IMR-90 (cell line): ENCODE data around the gene KCNMA1. TPM values are rescaled to one million over a fixed set of nuclear protein-coding genes. Genes with fewer than 3 reads are reported as not detected.

Experiments used
- ATAC-seq: fragments of 200-7000 bp; cut with Tn5 transposase; 2 replicates; pipeline ENCODE4 v1.9.1; 2020; ENCODE audit warnings: low read depth, mild to moderate bottlenecking, moderate library complexity
- BruUV-seq: library from RNA; stranded (reverse); fragments of 400-500 nt; replicated peaks from 2 replicates; lab custom pipeline; 2021; lab: Mats Ljungman, UMichigan
- CTCF ChIA-PET: fragments of 300-600 bp; formaldehyde crosslinking; extraction: SDS; loops from one replicate; lab custom pipeline; 2021; ENCODE audit warnings: antibody characterized with exemption; lab: Yijun Ruan, JAX
- POLR2A ChIA-PET: fragments of 300-600 bp; sonication (Branson Sonifier 250); formaldehyde crosslinking; loops from one replicate; lab custom pipeline; 2022; ENCODE audit warnings: antibody characterized with exemption; ENCODE audit not compliant: unreplicated experiment; lab: Charles Lee
- DNase-seq: peaks from one replicate; pipeline ENCODE4 v3.0.0; 2013
- H2AFZ ChIP-seq: replicated peaks from 2 replicates; pipeline ENCODE3; 2013; ENCODE audit warnings: low read length, mild to moderate bottlenecking; ENCODE audit not compliant: poor library complexity
- H2AK5ac ChIP-seq: 2 replicates; pipeline ENCODE4 v1.6.1; 2013; ENCODE audit warnings: low read depth, low read length, inconsistent platforms
- H2AK9ac ChIP-seq: replicated peaks from 2 replicates; pipeline ENCODE3; 2013; ENCODE audit warnings: mild to moderate bottlenecking, low read depth, low read length, moderate library complexity; ENCODE audit not compliant: poor library complexity
- H2BK120ac ChIP-seq: 2 replicates; pipeline ENCODE4 v1.6.1; 2013; ENCODE audit warnings: low read depth, low read length, inconsistent platforms
- H2BK15ac ChIP-seq: 3 replicates; pipeline ENCODE4 v1.6.1; 2013; ENCODE audit warnings: low read depth, low read length, inconsistent platforms
- H2BK20ac ChIP-seq: 2 replicates; pipeline ENCODE4 v1.6.1; 2013; ENCODE audit warnings: low read depth, mild to moderate bottlenecking, inconsistent platforms, low read length, moderate library complexity
- H2BK5ac ChIP-seq: 2 replicates; pipeline ENCODE4 v1.6.1; 2013; ENCODE audit warnings: mild to moderate bottlenecking, low read depth, low read length, inconsistent platforms; ENCODE audit not compliant: poor library complexity, severe bottlenecking
- H3K14ac ChIP-seq: replicated peaks from 2 replicates; pipeline ENCODE4 v1.6.1; 2013; ENCODE audit warnings: low read depth, low read length, inconsistent platforms
- H3K18ac ChIP-seq: 2 replicates; pipeline ENCODE4 v1.6.1; 2013; ENCODE audit warnings: low read depth, low read length, control low read depth
- H3K23ac ChIP-seq: 2 replicates; pipeline ENCODE4 v1.6.1; 2013; ENCODE audit warnings: low read depth, low read length, inconsistent platforms
- H3K27ac ChIP-seq: 2 replicates; pipeline ENCODE4 v1.5.1; 2013; ENCODE audit warnings: mild to moderate bottlenecking, control low read depth, low read length; ENCODE audit not compliant: insufficient read depth
- H3K27me3 ChIP-seq: 2 replicates; pipeline ENCODE4 v1.6.1; 2013; ENCODE audit warnings: low read length; ENCODE audit not compliant: control insufficient read depth, insufficient read depth
- H3K36me3 ChIP-seq: 2 replicates; pipeline ENCODE4 v1.6.1; 2013; ENCODE audit warnings: low read length, mixed read lengths; ENCODE audit not compliant: control insufficient read depth, insufficient read depth
- H3K4ac ChIP-seq: 2 replicates; pipeline ENCODE4 v1.6.1; 2013; ENCODE audit warnings: low read depth, low read length, inconsistent platforms
- H3K4me1 ChIP-seq: 2 replicates; pipeline ENCODE4 v1.6.1; 2013; ENCODE audit warnings: low read length, mixed read lengths; ENCODE audit not compliant: control insufficient read depth, insufficient read depth
- H3K4me2 ChIP-seq: 2 replicates; pipeline ENCODE4 v1.6.1; 2013; ENCODE audit warnings: low read depth, mild to moderate bottlenecking, control low read depth, low read length, moderate library complexity
- H3K4me3 ChIP-seq: 2 replicates; pipeline ENCODE4 v1.5.1; 2013; ENCODE audit warnings: low read depth, mild to moderate bottlenecking, control low read depth, low read length, moderate library complexity; ENCODE audit not compliant: insufficient read depth
- H3K56ac ChIP-seq: 2 replicates; pipeline ENCODE4 v1.6.1; 2013; ENCODE audit warnings: low read length, inconsistent platforms; ENCODE audit not compliant: insufficient read depth; ENCODE audit errors: extremely low read depth
- H3K79me1 ChIP-seq, 2 experiments: 2 replicates each; pipeline ENCODE4 v1.6.1; 2013; ENCODE audit warnings: low read length in 2 of 2, inconsistent platforms in 1 of 2, low read depth in 1 of 2
- H3K9ac ChIP-seq: 2 replicates; pipeline ENCODE4 v1.6.1; 2013; ENCODE audit warnings: low read depth, low read length, control low read depth
- H3K9me1 ChIP-seq: 2 replicates; pipeline ENCODE4 v1.6.1; 2013; ENCODE audit warnings: low read length, inconsistent platforms; ENCODE audit not compliant: insufficient read depth
- H3K9me3 ChIP-seq: 2 replicates; pipeline ENCODE4 v1.6.1; 2013; ENCODE audit warnings: low read length; ENCODE audit not compliant: control insufficient read depth, insufficient read depth
- H4K20me1 ChIP-seq: 2 replicates; pipeline ENCODE4 v1.6.1; 2013; ENCODE audit warnings: low read length, inconsistent platforms; ENCODE audit not compliant: insufficient read depth
- H4K5ac ChIP-seq: 2 replicates; pipeline ENCODE4 v1.6.1; 2013; ENCODE audit warnings: mild to moderate bottlenecking, low read depth, low read length, control low read depth
- H4K8ac ChIP-seq, 2 experiments: 2 replicates each; pipeline ENCODE4 v1.6.1; 2013; ENCODE audit warnings: low read depth in 2 of 2, low read length in 2 of 2, control low read depth in 1 of 2, inconsistent platforms in 1 of 2
- H4K91ac ChIP-seq: 2 replicates; pipeline ENCODE4 v1.6.1; 2013; ENCODE audit warnings: low read depth, low read length, inconsistent platforms; ENCODE audit not compliant: insufficient read depth
- CEBPB ChIP-seq: IDR thresholded peaks from 2 replicates; pipeline ENCODE4 v1.6.1; 2012; ENCODE audit warnings: low read depth, low read length, improper control_type of control experiment
- MAFK ChIP-seq: IDR thresholded peaks from 2 replicates; pipeline ENCODE4 v1.6.1; 2012; ENCODE audit warnings: low read depth, low read length, improper control_type of control experiment
- MAZ ChIP-seq: IDR thresholded peaks from 2 replicates; pipeline ENCODE4 v1.6.1; 2012; ENCODE audit warnings: low read depth, mild to moderate bottlenecking, low read length, improper control_type of control experiment, moderate library complexity, borderline replicate concordance
- NFE2L2 ChIP-seq: fragments of 150-350 bp; IDR thresholded peaks from 2 replicates; pipeline ENCODE4 v1.6.1; 2016; ENCODE audit warnings: low read depth, mild to moderate bottlenecking, low read length
- POLR2A ChIP-seq: IDR thresholded peaks from 2 replicates; pipeline ENCODE4 v1.6.1; 2012; ENCODE audit warnings: mild to moderate bottlenecking, low read depth, low read length
- RAD21 ChIP-seq: IDR thresholded peaks from 2 replicates; pipeline ENCODE4 v1.6.1; 2012; ENCODE audit warnings: low read length, improper control_type of control experiment
- RCOR1 ChIP-seq: IDR thresholded peaks from 2 replicates; pipeline ENCODE4 v1.6.1; 2012; ENCODE audit warnings: mild to moderate bottlenecking, low read length, improper control_type of control experiment; ENCODE audit not compliant: insufficient replicate concordance
- SMC3 ChIP-seq: fragments of 150-350 bp; IDR thresholded peaks from 2 replicates; pipeline ENCODE4 v1.6.1; 2016; ENCODE audit warnings: low read depth, mild to moderate bottlenecking, antibody characterized with exemption, low read length, moderate library complexity
- WGBS, 2 experiments: methylation state at CpG; one replicate each; pipeline versions ENCODE4 v1.1.5 to v1.1.7; 2013; ENCODE audit warnings: missing lambda C conversion rate in 2 of 2; ENCODE audit not compliant: insufficient read length in 1 of 2; ENCODE audit errors: extremely low coverage in 2 of 2; 5-methylcytosine and 5-hydroxymethylcytosine counted together
- dilution Hi-C: fragments of 300-500 bp; cut with HindIII; formaldehyde crosslinking; loops from one replicate; pipeline ENCODE4 v1.14.3; 2018; ENCODE audit warnings: low sequenced_read_pairs; ENCODE audit not compliant: unreplicated experiment
- in situ Hi-C: fragments of 300-500 bp; cut with MboI; formaldehyde crosslinking; loops from 3 replicates; pipeline ENCODE4 v1.14.3; 2019; ENCODE audit warnings: low sequenced_read_pairs, inconsistent platforms, mixed read lengths
- intact Hi-C: fragments of 100-400 bp; cut with micrococcal nuclease; formaldehyde crosslinking; loops from 2 replicates; pipeline ENCODE4 v1.10.0; 2022
- polyA plus RNA-seq, 3 experiments: library from polyadenylated mRNA; depleted of rRNA; stranded (reverse); fragments of >200 nt; gene quantifications; 2 replicates each; pipeline ENCODE4 v1.2.3, GENCODE V29; 2012; ENCODE audit warnings: low replicate concordance in 1 of 3
- total RNA-seq: library from RNA; depleted of rRNA; stranded (reverse); fragments of >200 nt; gene quantifications from 2 replicates; pipeline ENCODE4 v1.2.3, GENCODE V29; 2012

Gene KCNMA1
- total and polyA plus RNA-seq, 2 of the 4 experiments (the other 2 are of a cell fraction): 25.6 to 29.6 TPM

DNA sequence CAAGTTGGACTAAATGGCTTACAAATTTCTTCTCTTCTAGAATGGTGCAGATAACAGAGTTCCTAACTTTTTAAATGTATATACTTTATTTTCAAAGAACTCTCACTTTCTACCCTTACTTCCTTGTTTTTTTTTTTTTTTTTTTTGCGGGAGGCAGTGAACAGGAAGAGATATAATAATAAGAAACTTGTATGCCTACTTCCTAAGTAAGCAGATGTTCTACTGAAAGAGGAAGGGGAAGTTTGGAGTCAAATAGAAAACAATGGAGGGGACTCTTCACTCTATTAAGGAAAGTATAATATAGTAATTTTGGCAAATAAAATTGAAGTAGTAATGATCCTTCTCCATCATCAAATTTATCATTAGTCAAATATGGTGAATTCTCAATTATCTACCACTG, 754.0 kb downstream of the KCNMA1 start:
- TF ChIP-seq CEBPB (no peak), RCOR1 (no peak), SMC3 (no peak), MAFK (no peak), MAZ (no peak), RAD21 (no peak), POLR2A (no peak), NFE2L2 (no peak)
- WGBS, 2 experiments: no CpG with 5 or more reads among the region's 1 CpG
- Histone ChIP-seq H3K14ac (no peak overlapping the region), H3K4me3 (no peak overlapping the region), H2BK120ac (no peak overlapping the region), H3K23ac (no peak overlapping the region), H3K9me3 (no peaks in the 10 kb centered on the region), H2BK15ac (no peak overlapping the region), H3K79me1 (no peaks in the 10 kb centered on the region), H3K18ac (no peak overlapping the region), H3K27ac (no peak overlapping the region), H2BK5ac (no peak overlapping the region), H4K91ac (no peak overlapping the region), H4K5ac (no peak overlapping the region), H2AK9ac (no peak overlapping the region), H3K4me1 (no peaks in the 10 kb centered on the region), H3K36me3 (no peaks in the 10 kb centered on the region), H3K9me1 (no peaks in the 10 kb centered on the region), H2BK20ac (no peak overlapping the region), H4K20me1 (no peaks in the 10 kb centered on the region), H2AFZ (no peak overlapping the region), H3K27me3 (peaks cover 5% of the 10 kb centered on the region), H3K9ac (no peak overlapping the region), H3K56ac (no peak overlapping the region), H4K8ac (no peak overlapping the region), H3K4ac (no peak overlapping the region), H2AK5ac (no peak overlapping the region), H3K4me2 (no peak overlapping the region)
- CTCF ChIA-PET: no interaction called here
- dilution Hi-C loops (no loop called here), in situ Hi-C loops (no loop called here), intact Hi-C loops (no loop called here)
- POLR2A ChIA-PET: no interaction called here
- no TSS peak for BruUV-seq
- no peak for ATAC-seq
- DNase-seq: no peak
